Measurements from ENCODE around the gene MBD4. TPM values are rescaled to one million over a fixed set of nuclear protein-coding genes. Genes with fewer than 3 reads are reported as not detected.
A peak's percentile ranks its signal among the peaks of the same experiment; 100 is the strongest.

MBD4 gene
- total RNA-seq, 6 experiments from 2014 or later: 18.7 to 25.7 (median 21.8) TPM

DNA sequence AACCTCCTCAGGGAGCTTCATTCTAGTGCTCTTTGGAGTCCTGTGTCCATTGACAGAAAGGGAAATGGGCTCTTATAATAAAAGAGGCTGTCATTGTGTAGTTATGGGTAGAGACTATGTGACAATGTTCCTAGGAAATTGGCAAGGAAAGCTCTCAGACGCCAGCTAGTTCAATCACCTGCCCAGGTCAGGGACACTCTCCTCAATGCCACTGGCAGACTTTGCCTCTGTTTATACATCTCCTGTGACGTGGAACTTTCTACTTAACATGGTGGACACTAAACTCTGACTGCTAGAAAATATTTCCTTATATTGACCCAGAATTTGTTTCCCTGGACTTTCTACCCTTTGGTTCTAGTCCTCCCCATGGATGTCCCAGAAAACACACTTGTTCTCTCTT is 14.1 kb downstream of the MBD4 start:
- peaks cover 33% of the 10 kb centered on the region for H3K4me1 Mint-ChIP-seq (ENCODE audit: low read depth)
- H3K27me3 Mint-ChIP-seq (ENCODE audit: insufficient read depth): peaks cover 2% of the 10 kb centered on the region; the same call in 1 of the 2 replicates
- no peak overlapping the region for H3K27ac Mint-ChIP-seq
- DNase-seq: no peak
- no peak overlapping the region for H3K4me3 Mint-ChIP-seq
- H3K36me3 Mint-ChIP-seq (ENCODE audit: low read depth): 0 out of 2 replicates have a peak, but pooled peaks cover 3% of the 10 kb centered on the region
- TF ChIP-seq, protein P1, sequence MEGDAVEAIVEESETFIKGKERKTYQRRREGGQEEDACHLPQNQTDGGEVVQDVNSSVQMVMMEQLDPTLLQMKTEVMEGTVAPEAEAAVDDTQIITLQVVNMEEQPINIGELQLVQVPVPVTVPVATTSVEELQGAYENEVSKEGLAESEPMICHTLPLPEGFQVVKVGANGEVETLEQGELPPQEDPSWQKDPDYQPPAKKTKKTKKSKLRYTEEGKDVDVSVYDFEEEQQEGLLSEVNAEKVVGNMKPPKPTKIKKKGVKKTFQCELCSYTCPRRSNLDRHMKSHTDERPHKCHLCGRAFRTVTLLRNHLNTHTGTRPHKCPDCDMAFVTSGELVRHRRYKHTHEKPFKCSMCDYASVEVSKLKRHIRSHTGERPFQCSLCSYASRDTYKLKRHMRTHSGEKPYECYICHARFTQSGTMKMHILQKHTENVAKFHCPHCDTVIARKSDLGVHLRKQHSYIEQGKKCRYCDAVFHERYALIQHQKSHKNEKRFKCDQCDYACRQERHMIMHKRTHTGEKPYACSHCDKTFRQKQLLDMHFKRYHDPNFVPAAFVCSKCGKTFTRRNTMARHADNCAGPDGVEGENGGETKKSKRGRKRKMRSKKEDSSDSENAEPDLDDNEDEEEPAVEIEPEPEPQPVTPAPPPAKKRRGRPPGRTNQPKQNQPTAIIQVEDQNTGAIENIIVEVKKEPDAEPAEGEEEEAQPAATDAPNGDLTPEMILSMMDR (IDR thresholded peaks at IDR 0.05): no peak
- no peaks in the 10 kb centered on the region for H3K9me3 Mint-ChIP-seq

DNA sequence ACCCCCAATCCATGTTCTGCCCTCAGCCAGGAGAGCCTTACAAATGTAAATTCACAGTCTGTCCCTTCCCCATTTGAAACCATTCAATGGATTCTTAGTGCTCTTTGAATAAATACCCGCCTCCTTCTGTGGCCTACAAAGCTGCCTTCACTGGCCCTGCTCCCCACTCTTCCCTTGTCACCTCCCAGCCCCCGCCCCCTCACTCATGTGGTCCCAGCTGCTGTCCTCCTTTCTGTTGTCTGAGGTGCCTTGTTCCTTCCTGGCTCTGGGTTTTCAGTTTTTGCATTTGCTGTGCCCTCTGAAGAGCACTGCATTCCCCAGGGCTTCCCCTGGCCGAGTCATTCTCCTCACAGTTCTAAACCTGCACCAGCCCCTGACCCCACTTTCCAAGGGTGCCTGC is 14.5 kb downstream of the MBD4 start:
- H3K27ac Mint-ChIP-seq: no peak overlapping the region
- peaks cover 2% of the 10 kb centered on the region; the same call in 1 of the 2 replicates for H3K27me3 Mint-ChIP-seq (ENCODE audit: insufficient read depth)
- no peak overlapping the region for H3K4me3 Mint-ChIP-seq
- H3K9me3 Mint-ChIP-seq: no peaks in the 10 kb centered on the region
- H3K4me1 Mint-ChIP-seq (ENCODE audit: low read depth): peaks cover 33% of the 10 kb centered on the region
- H3K36me3 Mint-ChIP-seq (ENCODE audit: low read depth): no peaks in the 10 kb centered on the region
- TF ChIP-seq, protein P1 (IDR thresholded peaks at IDR 0.05): no peak
- no peak for DNase-seq

DNA sequence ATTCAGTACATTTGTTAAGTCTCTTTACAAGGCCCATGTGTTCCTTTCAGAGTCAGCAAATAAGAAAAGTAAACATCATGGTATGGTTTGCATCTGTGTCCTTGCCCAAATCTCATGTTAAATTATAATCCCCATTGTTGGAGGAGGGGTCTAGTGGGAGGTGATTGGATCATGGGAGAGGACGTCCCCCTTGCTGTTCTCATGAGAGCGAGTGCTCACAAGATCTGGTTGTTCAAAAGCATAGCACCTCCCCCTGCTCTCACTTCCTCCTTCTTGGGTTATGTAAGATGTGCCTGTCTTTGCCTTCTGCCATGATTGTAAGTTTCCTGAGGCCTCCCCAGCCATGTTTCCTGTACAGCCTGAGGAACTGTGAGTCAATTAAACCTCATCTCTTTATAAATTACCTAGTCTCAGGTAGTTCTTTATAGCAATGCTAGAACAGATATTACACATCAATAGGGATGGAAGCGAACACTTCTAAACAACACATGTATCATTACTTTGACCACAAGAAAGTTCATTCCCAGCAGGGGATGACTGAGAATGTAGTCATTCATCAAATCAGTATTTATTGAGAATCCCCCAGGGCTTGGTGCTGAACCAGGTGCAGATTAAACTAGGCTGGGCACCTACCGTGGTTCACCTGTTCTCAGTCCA is 15.4 kb downstream of the MBD4 start:
- Mint-ChIP-seq H3K27me3 (ENCODE audit: insufficient read depth) (peaks cover 2% of the 10 kb centered on the region; the same call in 1 of the 2 replicates), H3K36me3 (ENCODE audit: low read depth) (no peaks in the 10 kb centered on the region), H3K4me1 (ENCODE audit: low read depth) (peaks cover 33% of the 10 kb centered on the region), H3K9me3 (no peaks in the 10 kb centered on the region), H3K4me3 (no peak overlapping the region), H3K27ac (no peak overlapping the region)
- DNase-seq: no peak
- TF ChIP-seq, protein P1 (IDR thresholded peaks at IDR 0.05): no peak

DNA sequence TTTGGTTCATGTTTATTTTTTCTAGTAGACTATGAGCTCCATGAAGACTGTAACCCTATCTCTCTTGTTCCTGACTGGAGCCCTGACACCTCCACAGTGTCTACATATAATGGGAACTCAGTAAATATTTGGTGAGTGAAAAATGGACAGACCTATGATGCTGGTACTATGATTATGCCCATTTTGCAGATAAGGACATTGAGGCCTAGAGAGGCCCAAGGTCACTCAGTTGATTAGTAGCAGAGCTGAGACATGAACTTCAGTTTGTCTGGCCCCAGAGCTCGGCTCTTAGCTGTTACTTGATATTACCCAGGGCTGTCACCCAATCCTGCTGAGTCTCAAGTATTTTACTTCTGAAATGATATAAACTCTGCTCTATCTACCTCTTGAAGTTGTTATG is 16.9 kb downstream of the MBD4 start:
- no peak for DNase-seq
- TF ChIP-seq, protein P1 (IDR thresholded peaks at IDR 0.05): no peak
- Mint-ChIP-seq H3K27ac (no peak overlapping the region), H3K4me1 (ENCODE audit: low read depth) (peaks cover 20% of the 10 kb centered on the region), H3K27me3 (ENCODE audit: insufficient read depth) (peaks cover 2% of the 10 kb centered on the region; the same call in 1 of the 2 replicates), H3K36me3 (ENCODE audit: low read depth) (no peaks in the 10 kb centered on the region), H3K9me3 (no peaks in the 10 kb centered on the region), H3K4me3 (no peak overlapping the region)

DNA sequence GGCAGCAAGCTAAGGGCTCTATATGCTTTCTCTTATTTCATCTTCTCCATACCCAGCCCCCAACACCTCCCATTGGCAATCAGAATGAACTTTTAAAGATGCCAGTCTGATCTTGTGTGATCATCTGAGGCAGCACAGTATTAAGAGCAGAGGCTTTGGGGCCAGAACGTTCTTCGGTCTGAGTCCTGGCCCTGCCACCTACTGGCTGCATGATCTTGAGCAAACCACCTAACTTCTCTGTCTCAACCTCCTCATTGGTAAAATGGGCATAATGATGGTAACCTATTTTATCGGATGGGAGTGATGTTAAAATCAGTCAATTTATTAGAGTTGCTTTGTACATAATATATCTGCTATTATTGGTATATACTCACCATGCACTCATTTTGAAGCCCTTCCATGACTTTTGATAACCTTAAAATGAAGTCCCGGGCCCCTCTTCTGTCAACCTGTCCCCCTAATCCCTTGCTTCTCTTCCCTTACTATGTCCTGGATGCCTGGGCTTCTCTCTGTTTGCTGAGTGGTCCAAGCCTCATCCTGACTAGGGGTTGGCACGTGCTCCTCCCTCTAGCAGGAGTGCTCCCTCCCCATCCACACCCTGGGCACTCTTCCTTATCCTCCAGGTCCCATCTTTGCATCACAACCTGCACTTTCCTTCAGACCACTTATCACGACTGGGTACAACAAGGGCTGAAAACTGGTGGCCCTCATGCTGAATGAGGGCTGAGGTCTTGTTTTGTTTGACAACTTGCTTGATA is 17.6 kb downstream of the MBD4 start:
- Mint-ChIP-seq H3K27ac (no peak overlapping the region), H3K9me3 (no peaks in the 10 kb centered on the region), H3K27me3 (ENCODE audit: insufficient read depth) (peaks cover 2% of the 10 kb centered on the region; the same call in 1 of the 2 replicates), H3K4me1 (ENCODE audit: low read depth) (peaks cover 13% of the 10 kb centered on the region), H3K36me3 (ENCODE audit: low read depth) (no peaks in the 10 kb centered on the region), H3K4me3 (no peak overlapping the region)
- TF ChIP-seq, protein P1 (IDR thresholded peaks at IDR 0.05): peak; percentile 48
- DNase-seq: no peak

Measured in HFFc6 (cell line).